Tibial artery (tissue), 4 donors: ENCODE measurements around the gene ZNF354C.

Experiments used
- DNase-seq, 2 donors: peaks; one replicate each; pipeline ENCODE4 v3.0.0-alpha.2; 2019
- H3K27ac ChIP-seq, 2 donors: fragments of 200-600 bp; sonication (generic) in 1 of 2; 1 replicate in 1 of 2; 2 replicates in 1 of 2; pipeline ENCODE4 v1.5.1; 2018 to 2019; ENCODE audit warnings: mild to moderate bottlenecking in 1 of 2
- H3K27me3 ChIP-seq, 2 donors: fragments of 200-600 bp; sonication (generic) in 1 of 2; one replicate each; pipeline versions ENCODE4 v1.5.1 to v1.6.0; 2016 to 2019
- H3K36me3 ChIP-seq, 3 donors: fragments of 200-600 bp; sonication (generic) in 2 of 3; one replicate each; pipeline ENCODE4 v1.5.1; 2016 to 2019; ENCODE audit warnings: mild to moderate bottlenecking in 2 of 3
- H3K4me1 ChIP-seq, 4 donors: fragments of 200-600 bp; sonication (generic) in 2 of 4; 1 replicate in 3 of 4; 2 replicates in 1 of 4; pipeline ENCODE4 v1.5.1; 2016 to 2019
- H3K4me3 ChIP-seq, 2 donors: fragments of 200-600 bp; sonication (generic) in 1 of 2; 1 replicate in 1 of 2; 2 replicates in 1 of 2; pipeline ENCODE4 v1.5.1; 2018 to 2019; ENCODE audit warnings: mild to moderate bottlenecking in 2 of 2
- H3K9me3 ChIP-seq, 3 donors: fragments of 200-600 bp; sonication (generic) in 1 of 3; one replicate each; pipeline ENCODE4 v1.5.1; 2016 to 2019
- CTCF ChIP-seq, 2 experiments: fragments of 200-600 bp in 1 of 2; fragments of 450-650 bp in 1 of 2; IDR thresholded peaks; one replicate each; pipeline ENCODE4 v1.5.1; 2017 to 2019; ENCODE audit warnings: antibody characterized with exemption in 2 of 2, mild to moderate bottlenecking in 1 of 2, moderate library complexity in 1 of 2
- intact Hi-C: fragments of 100-400 bp; cut with DNase I; formaldehyde crosslinking; loops from one replicate; pipeline ENCODE4 v1.15.0; 2023; ENCODE audit warnings: low total_unique reads

The ZNF354C gene

GRCh38 chr5:179051784-179052183, 8.4 kb upstream of the ZNF354C start:
- H3K27ac ChIP-seq = no peak overlapping the region
- H3K4me3 ChIP-seq = no peak overlapping the region
- peaks cover 0 to 5% (median 4%) of the 10 kb centered on the region in 3 donors for H3K9me3 ChIP-seq
- intact Hi-C loops = no loop called here
- no peak for DNase-seq
- no peaks in the 10 kb centered on the region for H3K27me3 ChIP-seq
- H3K36me3 ChIP-seq = no peaks in the 10 kb centered on the region
- no peak for TF ChIP-seq CTCF (IDR thresholded peaks at IDR 0.05)
- no peaks in the 10 kb centered on the region for H3K4me1 ChIP-seq

GRCh38 chr5:179054036-179054785, 6.0 kb upstream of the ZNF354C start:
- H3K36me3 ChIP-seq = no peaks in the 10 kb centered on the region
- intact Hi-C loops = no loop called here

GRCh38 chr5:179054876-179055275, 5.3 kb upstream of the ZNF354C start:
- intact Hi-C loops = no loop called here
- no peak overlapping the region for H3K27ac ChIP-seq
- no peak for TF ChIP-seq CTCF (IDR thresholded peaks at IDR 0.05)

More at GRCh38 chr5:179054036-179054785, 6.0 kb upstream of the ZNF354C start:
- Histone ChIP-seq H3K9me3 (no peaks in the 10 kb centered on the region), H3K27me3 (no peaks in the 10 kb centered on the region), H3K4me1 (no peaks in the 10 kb centered on the region), H3K4me3 (no peak overlapping the region), H3K27ac (no peak overlapping the region)
- TF ChIP-seq CTCF (IDR thresholded peaks at IDR 0.05) = no peak
- DNase-seq = no peak

GRCh38 chr5:179055436-179055835, 4.7 kb upstream of the ZNF354C start:
- no peak overlapping the region for H3K4me3 ChIP-seq
- no peaks in the 10 kb centered on the region for H3K36me3 ChIP-seq
- no peaks in the 10 kb centered on the region for H3K9me3 ChIP-seq
- H3K27me3 ChIP-seq = no peaks in the 10 kb centered on the region
- intact Hi-C loops = no loop called here
- H3K4me1 ChIP-seq = no peaks in the 10 kb centered on the region
- TF ChIP-seq CTCF (IDR thresholded peaks at IDR 0.05) = no peak
- no peak for DNase-seq
- no peak overlapping the region for H3K27ac ChIP-seq

More at GRCh38 chr5:179054876-179055275, 5.3 kb upstream of the ZNF354C start:
- no peak overlapping the region for H3K4me3 ChIP-seq
- H3K36me3 ChIP-seq = no peaks in the 10 kb centered on the region
- H3K27me3 ChIP-seq = no peaks in the 10 kb centered on the region
- no peak for DNase-seq
- H3K4me1 ChIP-seq = no peaks in the 10 kb centered on the region
- H3K9me3 ChIP-seq = no peaks in the 10 kb centered on the region

GRCh38 chr5:179055841-179056240, 4.3 kb upstream of the ZNF354C start:
- Histone ChIP-seq H3K4me3 (no peak overlapping the region), H3K9me3 (no peaks in the 10 kb centered on the region), H3K27ac (no peak overlapping the region), H3K36me3 (no peaks in the 10 kb centered on the region), H3K27me3 (no peaks in the 10 kb centered on the region), H3K4me1 (peaks cover 0 to 2% (median 2%) of the 10 kb centered on the region in 4 donors)
- no peak for TF ChIP-seq CTCF (IDR thresholded peaks at IDR 0.05)
- DNase-seq = no peak
- intact Hi-C loops = no loop called here
